ENCODE measurements around the gene CD55.

- TF ChIP-seq, protein P1, sequence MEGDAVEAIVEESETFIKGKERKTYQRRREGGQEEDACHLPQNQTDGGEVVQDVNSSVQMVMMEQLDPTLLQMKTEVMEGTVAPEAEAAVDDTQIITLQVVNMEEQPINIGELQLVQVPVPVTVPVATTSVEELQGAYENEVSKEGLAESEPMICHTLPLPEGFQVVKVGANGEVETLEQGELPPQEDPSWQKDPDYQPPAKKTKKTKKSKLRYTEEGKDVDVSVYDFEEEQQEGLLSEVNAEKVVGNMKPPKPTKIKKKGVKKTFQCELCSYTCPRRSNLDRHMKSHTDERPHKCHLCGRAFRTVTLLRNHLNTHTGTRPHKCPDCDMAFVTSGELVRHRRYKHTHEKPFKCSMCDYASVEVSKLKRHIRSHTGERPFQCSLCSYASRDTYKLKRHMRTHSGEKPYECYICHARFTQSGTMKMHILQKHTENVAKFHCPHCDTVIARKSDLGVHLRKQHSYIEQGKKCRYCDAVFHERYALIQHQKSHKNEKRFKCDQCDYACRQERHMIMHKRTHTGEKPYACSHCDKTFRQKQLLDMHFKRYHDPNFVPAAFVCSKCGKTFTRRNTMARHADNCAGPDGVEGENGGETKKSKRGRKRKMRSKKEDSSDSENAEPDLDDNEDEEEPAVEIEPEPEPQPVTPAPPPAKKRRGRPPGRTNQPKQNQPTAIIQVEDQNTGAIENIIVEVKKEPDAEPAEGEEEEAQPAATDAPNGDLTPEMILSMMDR (IDR thresholded peaks at IDR 0.05; ENCODE audit: low read depth, low read length, poor library complexity, severe bottlenecking), result peak; percentile 26
- no peak for TF ChIP-seq EZH2phosphoT487 (IDR thresholded peaks at IDR 0.05; ENCODE audit: borderline replicate concordance, low read length)
Observed at GRCh38 chr1:207401578-207401977, 80.1 kb downstream of the CD55 start.
